HG03520 (cell line): ENCODE data around the gene MFSD2A.
"Not testable (repeated sequence)": the region's sequence is repeated elsewhere in the genome, so short reads cannot be mapped to it uniquely, and the experiment has no call there.

Experiments
- ATAC-seq: cut with Tn5 transposase; IDR thresholded peaks from one replicate; pipeline ENCODE4 v1.9.1; 2021; ENCODE audit warnings: mild to moderate bottlenecking, moderate library complexity; ENCODE audit not compliant: unreplicated experiment

Gene MFSD2A

DNA sequence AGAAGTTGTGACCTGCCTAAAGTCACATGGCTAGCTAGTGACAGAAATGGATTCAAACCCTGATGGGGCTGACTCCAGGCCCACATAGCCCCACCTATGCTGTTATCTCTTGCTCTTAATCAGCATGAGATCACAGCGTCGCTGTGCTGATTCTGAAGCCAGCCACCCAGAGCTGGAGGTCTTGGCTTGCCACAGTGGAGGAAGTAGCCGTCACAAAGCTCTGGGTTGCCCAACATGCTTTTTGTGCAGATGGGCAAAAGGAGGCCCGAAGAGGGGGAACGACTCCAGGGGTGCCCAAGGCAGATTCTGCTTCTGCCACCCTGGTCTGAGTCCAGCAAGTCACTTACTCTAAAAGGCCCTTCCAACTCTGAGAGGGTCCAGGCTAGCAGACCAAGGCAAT is 14.7 kb upstream of the MFSD2A start:
- ATAC-seq: no peak

DNA sequence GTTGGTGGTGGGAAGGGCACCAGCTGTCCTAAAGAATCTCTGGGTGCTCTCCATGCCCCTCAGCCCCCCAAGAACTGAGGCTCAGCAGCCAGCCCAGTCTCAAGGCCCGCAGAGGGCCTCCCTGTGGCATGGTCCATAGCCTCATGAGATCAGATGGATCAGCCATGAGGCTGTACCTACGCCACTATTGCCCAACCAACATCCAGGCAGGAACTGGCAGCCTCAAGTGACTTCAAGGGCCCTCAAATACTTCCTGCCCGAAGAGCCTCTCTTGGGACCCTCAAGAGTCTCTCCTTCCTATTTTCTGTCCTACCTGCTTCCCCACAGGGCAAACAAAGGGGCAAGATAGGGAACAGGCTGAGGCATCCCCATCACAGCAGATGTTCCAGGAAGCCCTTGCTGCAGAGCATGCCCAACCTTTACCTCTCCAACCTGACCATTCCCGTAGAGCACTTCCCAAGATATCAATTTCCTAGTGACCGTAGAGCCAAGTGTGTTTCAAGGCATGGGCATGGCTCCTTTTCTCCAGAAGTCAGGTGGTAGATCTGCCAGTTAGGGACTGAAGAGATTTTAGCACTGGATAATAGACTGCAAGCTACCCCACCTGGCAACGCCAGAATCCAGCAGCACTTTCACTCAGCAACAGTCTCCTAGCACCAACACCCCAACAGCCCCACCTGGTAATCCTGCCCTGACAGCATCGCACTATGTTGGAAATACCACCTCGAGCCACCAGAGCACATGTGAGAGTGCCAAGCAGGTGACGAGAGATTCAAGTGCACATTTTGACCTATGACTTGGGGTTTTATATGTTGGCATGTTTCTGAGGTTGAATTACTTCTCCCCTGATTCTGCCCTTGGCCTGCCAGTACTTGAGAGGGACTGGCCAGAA is 13.7 kb upstream of the MFSD2A start:
- no peak for ATAC-seq

- no peak for ATAC-seq
Measured at GRCh38 chr1:39943471-39944290, 11.3 kb upstream of the MFSD2A start.

GRCh38 chr1:39944410-39945112 is 10.4 kb upstream of the MFSD2A start:
- ATAC-seq: no peak

GRCh38 chr1:39946216-39946615 is 8.7 kb upstream of the MFSD2A start:
- ATAC-seq: no peak

GRCh38 chr1:39947260-39947659 is 7.7 kb upstream of the MFSD2A start:
- no peak for ATAC-seq

DNA sequence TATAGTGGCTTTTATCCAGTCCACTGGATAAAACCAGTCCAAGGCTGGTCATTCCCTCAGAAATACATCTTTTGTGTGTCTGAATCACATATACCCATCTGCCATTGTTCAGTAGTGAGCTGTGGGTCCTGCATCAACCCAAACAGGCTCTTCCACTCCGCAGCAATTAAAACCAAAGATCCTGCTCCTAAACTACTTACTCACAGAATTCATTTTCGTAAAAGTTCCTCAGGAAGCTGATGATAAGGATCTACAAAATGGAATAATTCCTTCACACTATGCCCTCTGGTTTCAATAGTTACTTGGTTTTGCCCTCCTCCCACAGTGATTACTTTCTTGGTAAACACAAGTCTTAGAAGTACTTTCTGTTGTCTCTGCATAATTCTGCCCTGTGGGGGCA is 5.1 kb upstream of the MFSD2A start:
- ATAC-seq: no peak

GRCh38 chr1:39951926-39952325 is 3.0 kb upstream of the MFSD2A start:
- no peak for ATAC-seq

- no peak for ATAC-seq
Measured at GRCh38 chr1:39952359-39953110, 2.4 kb upstream of the MFSD2A start.

GRCh38 chr1:39954324-39954869 is 548 bp upstream of the MFSD2A start:
- ATAC-seq: no peak

DNA sequence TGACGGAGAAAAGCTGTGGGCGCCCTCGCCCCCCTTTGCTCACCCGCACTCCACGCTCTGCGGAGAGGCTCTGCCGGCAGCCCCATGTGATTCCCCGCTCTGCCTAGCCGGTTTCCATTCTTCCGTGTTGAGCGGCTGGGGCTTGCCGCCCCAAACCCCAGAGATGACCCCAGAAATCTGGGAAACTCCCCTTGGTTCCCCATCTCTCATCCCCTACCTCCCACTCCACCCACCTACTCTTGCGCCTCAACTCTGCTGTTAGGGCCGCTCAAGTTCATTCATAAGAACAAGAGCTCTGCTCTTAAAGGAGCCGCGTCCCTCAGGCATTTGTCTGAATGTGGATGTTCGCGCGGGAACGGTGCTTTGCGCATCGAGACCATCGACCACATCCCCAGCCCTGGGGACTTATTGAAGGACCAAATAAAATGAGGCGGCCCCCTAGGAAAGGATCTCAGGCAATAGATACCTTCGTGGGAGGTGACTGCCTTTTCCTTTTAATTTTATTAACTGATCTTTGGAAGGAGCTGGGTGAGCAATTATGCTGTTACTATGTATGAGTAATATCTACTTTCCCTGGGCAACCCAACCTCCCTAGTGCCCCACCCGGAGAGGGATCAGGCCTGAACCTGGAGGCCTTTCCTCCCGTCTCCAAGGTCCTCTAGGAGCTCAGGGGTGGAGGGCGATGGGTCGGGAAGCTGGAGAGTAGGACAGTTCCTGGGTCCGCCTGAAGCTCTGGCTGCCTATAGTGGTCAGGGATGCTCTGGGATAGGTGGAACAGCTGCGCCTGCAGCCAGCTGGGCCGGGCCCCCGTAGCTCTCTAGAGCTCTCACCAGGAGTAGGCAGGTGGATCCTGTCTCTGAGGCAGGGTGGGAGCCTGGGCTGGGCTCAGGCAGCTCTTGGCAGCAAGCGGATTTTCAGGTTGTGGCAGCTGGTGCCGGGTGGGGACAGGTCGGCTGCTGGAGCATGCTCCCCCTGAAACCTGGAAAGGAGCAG is 898 bp downstream of the MFSD2A start:
- peak; percentile 25 for ATAC-seq

DNA sequence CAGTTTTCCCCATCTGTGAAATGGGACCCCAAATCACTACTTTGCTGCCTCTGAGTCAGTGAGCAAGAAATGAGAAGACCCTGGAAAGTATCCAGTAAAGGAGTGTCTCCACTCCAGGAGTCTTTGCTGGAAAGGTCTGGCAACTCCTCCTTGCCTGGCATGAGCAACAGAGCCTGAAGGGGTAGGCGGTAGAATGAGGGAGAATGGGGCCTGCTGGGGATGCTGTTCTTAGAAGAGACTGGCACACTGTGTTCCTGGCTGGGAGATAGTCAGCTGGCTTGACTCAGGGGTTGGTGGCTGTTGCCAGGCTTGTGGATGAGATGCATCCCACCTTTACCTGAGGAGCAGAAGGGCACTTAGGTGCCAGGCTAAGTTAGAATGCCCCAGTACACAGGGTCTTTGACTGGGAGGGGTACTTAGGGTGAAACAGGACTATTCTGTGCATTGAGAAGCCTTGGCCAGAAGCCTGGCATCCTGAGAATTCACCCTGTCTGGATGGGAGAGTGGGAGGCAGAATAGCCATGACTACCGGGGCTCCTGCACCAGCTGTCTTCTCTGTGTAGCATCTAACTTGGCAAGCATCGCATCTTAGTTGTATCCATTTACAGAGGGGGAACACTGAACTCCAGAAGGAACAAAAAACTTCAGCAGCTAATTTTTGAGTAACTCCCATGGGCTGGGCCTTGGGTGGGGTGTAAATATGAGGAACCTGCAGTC is 2.5 kb downstream of the MFSD2A start:
- no peak for ATAC-seq

DNA sequence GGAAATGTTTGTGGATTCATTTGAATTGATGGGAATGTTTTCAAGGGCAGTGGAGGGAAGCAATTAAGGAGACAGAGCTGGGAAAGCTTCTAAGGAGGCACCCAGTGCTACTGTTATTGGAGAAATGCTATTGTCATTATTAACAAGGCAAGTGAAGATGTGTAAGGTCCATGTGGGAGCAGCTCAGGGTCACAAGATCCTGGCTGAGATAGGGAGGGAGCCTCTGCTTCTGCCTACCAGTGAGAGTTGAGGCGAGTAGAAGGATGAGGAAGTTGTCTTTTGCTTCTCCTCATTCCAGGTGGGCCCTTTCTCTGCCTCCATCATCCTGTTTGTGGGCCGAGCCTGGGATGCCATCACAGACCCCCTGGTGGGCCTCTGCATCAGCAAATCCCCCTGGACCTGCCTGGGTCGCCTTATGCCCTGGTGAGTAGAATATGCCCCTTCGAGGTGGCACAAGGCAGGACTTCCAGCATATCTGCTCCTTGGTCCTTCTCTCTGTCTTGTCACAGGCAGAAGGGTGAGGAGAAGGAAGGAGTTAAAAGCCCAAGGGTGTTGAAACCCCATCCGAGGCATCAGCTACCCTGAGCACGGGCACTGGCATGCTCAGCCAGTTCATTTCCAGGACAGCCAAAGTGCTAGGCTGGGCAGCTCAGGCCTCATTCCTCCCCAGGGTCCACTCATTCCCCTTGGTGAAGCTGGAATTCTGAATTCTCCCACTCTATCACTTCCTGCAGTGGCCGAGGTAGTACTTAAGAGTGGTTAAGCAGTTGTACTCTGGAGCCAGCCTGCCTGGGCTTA is 3.7 kb downstream of the MFSD2A start:
- no peak for ATAC-seq

- no peak for ATAC-seq
Measured at GRCh38 chr1:39959651-39960333, 4.8 kb downstream of the MFSD2A start.

DNA sequence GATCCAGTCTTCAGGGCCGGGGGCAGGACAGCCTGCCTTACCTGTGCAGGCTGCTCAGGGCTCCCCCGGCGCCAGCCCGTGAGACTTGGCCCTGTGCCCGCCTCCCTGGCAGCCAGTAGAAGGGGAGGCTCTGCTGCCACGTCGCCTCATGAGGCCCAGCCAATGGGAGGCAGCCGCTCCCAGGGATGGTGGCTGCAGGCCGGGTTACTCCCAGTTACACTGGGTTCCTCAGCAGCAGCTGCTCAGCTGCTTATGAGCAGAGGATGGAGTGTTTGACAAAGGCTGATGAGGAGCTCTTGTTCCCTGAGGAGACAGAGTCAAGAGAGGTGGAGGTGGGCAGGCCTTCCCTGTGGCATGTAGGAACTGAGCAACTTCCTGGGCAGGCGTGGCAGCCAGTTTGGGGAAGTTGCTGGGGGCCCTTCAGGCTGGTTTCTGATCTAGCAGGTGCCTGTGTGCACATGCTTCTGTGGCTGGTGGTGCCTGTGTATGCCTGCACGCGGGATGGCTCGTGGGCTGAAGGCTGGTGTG is 5.5 kb downstream of the MFSD2A start:
- no peak for ATAC-seq

DNA sequence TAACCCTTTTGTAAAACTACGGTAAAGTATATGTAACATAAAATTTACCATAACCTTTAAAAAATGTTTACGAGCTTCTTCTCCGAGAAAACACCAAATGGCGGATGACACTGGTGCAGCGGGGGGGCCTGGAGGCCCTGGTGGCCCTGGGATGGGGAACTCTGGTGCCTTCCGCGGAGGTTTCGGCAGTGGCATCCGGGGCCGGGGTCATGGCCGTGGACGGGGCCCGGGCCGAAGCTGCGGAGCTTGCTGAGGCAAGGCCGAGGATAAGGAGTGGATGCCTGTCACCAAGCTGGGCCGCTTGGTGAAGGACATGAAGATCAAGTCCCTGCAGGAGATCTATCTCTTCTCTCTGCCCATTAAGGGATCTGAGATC is 7.5 kb downstream of the MFSD2A start:
- ATAC-seq: no peak

- not testable (repeated sequence) for ATAC-seq
Measured at GRCh38 chr1:39962964-39963363, 8.0 kb downstream of the MFSD2A start.
